ENCODE data around the gene GSK3A.

DNA sequence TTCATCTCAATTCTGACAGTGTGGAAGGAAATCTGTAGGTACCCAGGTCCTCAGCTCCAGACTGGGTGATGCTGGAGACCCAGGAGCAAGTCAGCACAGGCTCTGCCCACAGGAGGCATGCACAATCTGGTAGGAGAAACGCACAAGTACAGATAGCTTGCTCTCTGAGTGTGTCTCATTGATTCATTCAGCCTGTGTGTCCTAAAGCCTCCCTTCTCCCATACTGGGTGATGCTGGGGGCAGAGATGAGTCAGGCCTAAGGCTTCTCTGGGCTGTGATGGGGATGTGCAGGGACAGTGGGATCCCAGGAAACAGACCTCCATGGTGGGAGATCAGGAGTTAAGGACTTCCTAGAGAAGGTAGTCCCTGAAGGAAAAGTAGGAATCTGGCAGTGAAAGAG is 15.5 kb downstream of the GSK3A start:
- TF ChIP-seq, protein P1, sequence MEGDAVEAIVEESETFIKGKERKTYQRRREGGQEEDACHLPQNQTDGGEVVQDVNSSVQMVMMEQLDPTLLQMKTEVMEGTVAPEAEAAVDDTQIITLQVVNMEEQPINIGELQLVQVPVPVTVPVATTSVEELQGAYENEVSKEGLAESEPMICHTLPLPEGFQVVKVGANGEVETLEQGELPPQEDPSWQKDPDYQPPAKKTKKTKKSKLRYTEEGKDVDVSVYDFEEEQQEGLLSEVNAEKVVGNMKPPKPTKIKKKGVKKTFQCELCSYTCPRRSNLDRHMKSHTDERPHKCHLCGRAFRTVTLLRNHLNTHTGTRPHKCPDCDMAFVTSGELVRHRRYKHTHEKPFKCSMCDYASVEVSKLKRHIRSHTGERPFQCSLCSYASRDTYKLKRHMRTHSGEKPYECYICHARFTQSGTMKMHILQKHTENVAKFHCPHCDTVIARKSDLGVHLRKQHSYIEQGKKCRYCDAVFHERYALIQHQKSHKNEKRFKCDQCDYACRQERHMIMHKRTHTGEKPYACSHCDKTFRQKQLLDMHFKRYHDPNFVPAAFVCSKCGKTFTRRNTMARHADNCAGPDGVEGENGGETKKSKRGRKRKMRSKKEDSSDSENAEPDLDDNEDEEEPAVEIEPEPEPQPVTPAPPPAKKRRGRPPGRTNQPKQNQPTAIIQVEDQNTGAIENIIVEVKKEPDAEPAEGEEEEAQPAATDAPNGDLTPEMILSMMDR (IDR thresholded peaks at IDR 0.05): no peak
- TF ChIP-seq SIN3A (IDR thresholded peaks at IDR 0.05; ENCODE audit: borderline replicate concordance, insufficient read depth, low read depth, low read length) (no peak), POLR2AphosphoS5 (IDR thresholded peaks at IDR 0.05; ENCODE audit: low read depth, low read length) (no peak), TCF7L2 (IDR thresholded peaks at IDR 0.05; ENCODE audit: low read depth, low read length) (no peak)
- TF ChIP-seq, protein P2, sequence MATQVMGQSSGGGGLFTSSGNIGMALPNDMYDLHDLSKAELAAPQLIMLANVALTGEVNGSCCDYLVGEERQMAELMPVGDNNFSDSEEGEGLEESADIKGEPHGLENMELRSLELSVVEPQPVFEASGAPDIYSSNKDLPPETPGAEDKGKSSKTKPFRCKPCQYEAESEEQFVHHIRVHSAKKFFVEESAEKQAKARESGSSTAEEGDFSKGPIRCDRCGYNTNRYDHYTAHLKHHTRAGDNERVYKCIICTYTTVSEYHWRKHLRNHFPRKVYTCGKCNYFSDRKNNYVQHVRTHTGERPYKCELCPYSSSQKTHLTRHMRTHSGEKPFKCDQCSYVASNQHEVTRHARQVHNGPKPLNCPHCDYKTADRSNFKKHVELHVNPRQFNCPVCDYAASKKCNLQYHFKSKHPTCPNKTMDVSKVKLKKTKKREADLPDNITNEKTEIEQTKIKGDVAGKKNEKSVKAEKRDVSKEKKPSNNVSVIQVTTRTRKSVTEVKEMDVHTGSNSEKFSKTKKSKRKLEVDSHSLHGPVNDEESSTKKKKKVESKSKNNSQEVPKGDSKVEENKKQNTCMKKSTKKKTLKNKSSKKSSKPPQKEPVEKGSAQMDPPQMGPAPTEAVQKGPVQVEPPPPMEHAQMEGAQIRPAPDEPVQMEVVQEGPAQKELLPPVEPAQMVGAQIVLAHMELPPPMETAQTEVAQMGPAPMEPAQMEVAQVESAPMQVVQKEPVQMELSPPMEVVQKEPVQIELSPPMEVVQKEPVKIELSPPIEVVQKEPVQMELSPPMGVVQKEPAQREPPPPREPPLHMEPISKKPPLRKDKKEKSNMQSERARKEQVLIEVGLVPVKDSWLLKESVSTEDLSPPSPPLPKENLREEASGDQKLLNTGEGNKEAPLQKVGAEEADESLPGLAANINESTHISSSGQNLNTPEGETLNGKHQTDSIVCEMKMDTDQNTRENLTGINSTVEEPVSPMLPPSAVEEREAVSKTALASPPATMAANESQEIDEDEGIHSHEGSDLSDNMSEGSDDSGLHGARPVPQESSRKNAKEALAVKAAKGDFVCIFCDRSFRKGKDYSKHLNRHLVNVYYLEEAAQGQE (IDR thresholded peaks at IDR 0.05; ENCODE audit: insufficient read depth in 1 of 2, low read depth in 2 of 2, low read length in 1 of 2): no peak

All from Panc1 (cell line).